ENCODE data around the gene SLC22A4.

SLC22A4 gene

DNA sequence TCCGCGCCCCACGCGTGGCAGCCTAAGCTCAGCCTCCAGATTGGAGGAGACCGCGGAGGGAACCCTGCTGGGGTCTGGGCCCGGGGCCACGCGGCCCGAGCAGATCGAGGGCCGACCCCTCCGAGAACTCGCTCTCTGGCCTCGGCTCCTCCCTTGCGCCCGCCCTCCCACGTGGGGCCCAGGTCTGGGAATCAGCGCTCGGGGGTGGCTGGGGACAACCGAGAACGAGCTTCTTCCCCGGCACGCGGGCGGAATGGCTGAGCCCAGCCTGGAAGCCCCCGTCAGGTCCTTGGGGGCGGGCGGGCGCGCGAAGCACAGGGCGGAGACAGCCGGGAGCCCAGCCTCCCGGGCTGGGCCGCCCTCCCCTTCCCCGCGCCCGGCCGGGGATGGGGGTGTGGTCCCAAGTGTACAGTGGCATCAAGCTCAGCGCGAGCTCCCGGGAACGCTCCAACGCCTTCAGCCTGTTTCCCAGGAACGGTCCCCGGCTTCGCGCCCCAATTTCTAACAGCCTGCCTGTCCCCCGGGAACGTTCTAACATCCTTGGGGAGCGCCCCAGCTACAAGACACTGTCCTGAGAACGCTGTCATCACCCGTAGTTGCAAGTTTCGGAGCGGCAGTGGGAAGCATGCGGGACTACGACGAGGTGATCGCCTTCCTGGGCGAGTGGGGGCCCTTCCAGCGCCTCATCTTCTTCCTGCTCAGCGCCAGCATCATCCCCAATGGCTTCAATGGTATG lies at the start of gene SLC22A4:
Gene SLC22A4 (plus strand): TSS at position 403 of the 736 bp plus-strand sequence. CDS start 223 bp downstream, at position 626.
- H3K27ac ChIP-seq, result peak within 1 kb of the TSS; percentile 79
- DNase-seq (ENCODE audit: low read depth, low spot score), result no peak

DNA sequence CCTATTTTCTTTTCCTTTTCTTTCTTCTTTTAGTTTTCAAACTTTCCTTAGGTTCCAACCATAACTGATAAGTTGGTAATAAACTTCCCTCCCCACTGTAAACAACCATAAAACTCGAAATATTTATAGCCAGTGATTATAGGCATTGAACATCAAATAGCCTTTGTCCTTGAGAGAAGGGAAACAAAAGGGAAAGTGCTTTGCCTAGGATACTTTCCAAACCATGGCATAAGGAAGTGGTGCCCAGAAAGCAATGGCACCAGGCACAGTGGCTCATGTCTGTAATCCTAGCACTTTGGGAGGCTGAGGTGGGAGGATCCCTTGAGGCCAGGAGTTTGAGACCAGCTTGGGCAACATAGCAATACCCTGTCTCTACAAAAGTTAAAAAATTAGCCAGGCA lies 48.6 kb upstream of the SLC22A4 start:
- DNase-seq (ENCODE audit: low read depth, low spot score), result no peak
- H3K27ac ChIP-seq, result no peak overlapping the region

DNA sequence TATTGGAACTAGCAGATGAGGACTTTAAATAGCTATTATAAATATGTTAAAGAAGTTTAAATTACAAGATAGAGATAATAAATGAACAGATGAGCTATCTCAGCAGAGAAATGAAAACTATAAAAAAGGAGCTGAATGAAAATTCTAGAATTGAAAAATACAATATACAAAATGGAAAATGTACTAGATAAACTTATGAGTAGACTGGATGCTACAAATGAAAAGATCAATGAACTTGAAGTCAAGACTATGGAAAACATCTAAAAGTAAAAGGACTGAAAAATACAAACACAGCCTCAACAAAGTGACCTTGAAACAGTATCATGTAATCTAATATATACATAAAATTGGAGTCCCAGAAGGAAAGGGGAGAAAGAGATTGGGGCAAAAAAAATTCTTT lies 47.4 kb upstream of the SLC22A4 start:
- no peak for DNase-seq (ENCODE audit: low read depth, low spot score)

DNA sequence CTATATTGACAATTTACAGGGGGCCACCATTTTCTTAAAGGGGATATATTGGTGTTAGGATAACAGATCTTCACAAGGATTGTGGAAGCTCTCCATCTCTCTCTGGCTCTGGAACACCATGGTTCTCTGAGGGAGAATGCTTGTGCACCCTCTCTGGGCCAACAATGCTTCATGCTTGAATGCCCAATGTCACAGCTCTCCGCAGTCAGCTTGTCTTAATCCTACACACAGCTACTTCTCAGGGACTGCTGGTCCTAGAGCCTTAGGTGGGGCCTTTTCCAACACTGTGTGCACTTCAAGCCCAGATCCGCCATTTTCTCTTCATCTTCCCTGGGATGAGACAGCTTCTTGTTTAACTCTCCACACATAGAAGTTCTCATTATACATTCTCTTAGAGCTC lies 43.6 kb upstream of the SLC22A4 start:
- no peak overlapping the region for H3K27ac ChIP-seq
- no peak for DNase-seq (ENCODE audit: low read depth, low spot score)

More for the DNA sequence above, 47.4 kb upstream of the SLC22A4 start:
- no peak overlapping the region for H3K27ac ChIP-seq

DNA sequence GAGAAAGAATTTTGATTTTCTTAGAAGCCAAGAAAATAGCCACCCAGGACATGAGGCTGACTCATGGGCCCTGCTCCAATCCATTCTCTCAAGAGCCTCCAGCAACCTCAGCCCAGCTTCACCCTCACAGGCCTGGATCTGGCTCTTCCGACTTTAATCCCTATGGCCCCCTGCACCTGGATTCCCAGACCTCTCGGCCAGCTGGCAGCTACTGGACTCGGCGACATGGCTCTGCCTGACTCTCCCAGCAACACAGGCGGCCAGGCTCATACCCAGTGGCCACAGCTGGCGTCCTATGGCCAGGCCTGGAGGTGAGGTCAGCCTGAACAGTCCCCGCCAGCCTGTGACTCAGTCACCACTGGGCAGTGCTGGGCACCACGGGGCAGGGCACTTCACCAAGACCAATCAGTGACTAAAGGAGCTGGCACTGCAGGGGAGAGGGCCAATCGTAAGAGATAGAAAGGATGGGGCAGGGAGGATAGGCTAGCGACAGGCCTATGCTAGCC lies 42.9 kb upstream of the SLC22A4 start:
- DNase-seq (ENCODE audit: low read depth, low spot score), result no peak
- no peak overlapping the region for H3K27ac ChIP-seq

DNA sequence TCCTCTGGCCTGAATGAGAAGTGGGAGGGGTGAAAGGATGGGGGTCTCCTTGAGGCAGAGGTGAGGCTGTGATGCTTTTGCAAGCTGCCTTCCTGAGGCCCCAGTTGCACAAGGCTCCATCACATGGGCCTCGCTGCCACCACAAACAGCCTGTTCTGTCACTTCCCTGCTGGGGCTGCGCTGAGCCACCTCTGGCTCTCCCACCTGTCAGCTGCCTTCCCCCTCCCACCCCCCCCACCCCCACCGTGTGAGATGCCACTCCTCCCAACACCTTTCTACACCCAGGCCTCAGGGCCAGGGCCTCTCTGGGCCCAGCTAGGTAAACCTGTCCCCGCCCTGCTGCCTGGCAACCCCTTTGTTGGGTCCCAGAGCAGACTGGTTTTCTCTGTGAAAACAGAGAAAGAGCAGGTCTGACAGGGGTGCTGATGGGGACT lies 41.2 kb upstream of the SLC22A4 start:
- DNase-seq (ENCODE audit: low read depth, low spot score), result no peak
- H3K27ac ChIP-seq, result no peak overlapping the region

DNA sequence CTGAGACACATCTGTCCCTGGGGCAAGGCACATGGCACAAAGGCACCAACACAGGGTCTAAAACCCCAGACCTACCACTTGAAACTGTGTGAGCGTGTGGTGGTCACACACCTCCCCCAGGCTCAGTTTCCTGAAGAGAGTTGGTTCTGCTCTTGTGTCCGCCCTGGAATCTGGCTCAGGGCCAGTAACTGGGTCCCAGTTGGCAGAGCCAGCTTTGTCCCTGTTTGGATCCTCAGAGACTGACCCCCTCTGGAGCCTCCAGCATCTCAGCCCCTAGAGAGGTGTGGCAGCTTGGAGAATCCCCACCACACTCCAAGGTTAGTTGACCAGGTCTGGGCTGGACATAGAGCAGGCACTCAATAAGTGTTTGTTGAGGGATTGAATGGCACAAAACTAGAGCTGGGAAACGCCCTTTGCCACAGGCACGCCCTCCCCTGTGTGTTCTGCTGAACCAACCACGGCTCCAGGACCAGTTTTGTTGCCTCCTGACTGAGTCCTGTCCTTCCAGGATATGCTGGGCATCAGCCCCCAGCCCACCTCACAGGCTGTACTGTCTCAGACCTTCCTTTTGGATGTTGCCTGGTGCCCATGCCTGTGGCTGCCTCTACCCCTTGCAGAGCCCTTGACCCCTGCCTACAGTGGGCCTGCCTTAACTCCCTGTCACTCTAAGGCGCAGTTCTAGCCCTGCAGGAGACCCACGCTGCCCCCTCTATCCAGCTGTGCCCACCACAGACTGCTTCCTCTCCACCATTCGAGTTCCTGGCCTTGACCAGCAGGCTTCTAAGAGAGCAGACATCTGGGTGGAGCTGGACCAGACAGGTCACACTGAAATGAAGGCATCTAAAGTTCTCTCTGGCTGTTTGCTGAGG lies 40.5 kb upstream of the SLC22A4 start:
- DNase-seq (ENCODE audit: low read depth, low spot score), result no peak
- no peak overlapping the region for H3K27ac ChIP-seq

DNA sequence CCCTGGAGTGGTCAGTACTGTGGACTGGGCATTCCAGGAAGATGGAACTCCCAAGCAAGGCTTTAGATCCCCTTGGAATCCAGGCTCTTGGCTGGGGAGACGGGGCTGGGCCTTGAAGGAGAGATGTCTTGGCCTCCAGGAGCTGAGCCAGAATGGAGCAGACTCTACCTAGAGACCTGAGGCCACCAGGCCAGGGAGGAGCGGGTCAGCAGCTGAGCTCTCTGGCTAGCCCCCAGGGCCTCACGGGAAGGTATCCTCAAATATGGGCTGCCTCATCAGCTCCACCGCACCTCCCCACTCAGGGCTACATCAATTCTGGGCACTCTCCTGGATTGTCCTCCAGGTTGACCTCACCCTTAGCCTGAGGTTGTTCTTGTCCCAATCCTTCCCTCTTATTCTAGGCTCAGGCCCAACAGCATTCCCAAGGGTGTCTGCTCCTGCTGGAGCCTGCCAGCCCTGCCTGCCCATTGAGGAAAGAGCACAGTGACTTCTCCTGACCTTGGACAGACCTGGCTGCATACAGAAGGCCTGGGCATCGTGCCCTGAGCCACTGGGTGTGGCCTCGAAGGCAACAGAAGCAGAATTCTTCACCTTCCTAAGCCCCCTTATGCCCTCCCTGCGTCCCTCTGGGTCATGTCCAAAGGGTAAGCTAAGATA lies 39.7 kb upstream of the SLC22A4 start:
- no peak overlapping the region for H3K27ac ChIP-seq
- DNase-seq (ENCODE audit: low read depth, low spot score), result no peak

DNA sequence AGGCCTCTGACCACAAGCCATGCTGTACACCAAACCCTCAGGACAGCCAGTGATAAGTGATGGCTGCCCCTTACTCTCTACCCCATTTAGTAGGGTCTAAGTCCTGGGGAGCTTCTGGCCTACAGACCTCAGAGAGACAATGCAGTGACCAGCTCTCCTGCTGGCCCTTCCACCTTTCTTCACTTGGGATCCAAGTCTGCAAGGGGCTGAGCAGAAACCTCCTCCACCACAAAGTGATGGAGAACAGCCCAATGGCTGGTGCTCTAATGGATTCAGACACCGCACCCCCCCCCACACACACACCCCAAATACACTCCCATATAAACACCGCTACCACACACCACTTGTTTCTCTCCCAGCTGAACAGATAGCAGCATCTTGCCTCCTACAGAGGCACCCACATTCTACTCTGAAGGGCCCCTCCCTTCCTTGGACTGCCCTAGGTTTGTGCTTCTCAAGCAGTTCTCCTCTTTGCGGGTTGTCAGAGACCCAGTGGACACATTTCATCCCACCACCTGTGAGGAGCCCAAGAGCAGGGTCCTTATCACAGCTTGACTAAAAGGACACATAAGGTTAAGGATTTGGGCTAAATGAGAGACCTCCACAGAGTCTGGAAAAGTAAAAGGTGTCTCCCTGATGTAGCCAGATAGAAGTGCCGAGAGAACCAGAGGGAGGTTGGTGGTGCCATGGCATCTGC lies 38.0 kb upstream of the SLC22A4 start:
- DNase-seq (ENCODE audit: low read depth, low spot score), result no peak
- no peak overlapping the region for H3K27ac ChIP-seq

DNA sequence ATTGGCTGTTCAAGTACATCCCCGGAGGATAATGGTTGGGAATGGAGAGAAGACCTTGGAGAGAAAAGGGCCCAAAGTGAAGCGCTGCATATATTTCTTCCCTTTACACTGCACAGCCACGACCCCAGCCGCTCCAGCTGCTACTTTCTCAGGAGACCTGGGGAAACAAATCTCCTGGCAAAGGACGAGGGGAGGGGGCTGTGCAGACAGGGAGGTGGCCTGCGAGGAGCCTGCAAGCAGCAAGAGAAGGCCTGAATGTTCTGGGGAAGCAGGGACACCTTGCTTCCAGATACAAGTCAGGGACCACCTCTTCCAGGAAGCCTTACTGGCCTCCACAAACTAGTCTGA lies 37.4 kb upstream of the SLC22A4 start:
- H3K27ac ChIP-seq, result no peak overlapping the region
- no peak for DNase-seq (ENCODE audit: low read depth, low spot score)

DNA sequence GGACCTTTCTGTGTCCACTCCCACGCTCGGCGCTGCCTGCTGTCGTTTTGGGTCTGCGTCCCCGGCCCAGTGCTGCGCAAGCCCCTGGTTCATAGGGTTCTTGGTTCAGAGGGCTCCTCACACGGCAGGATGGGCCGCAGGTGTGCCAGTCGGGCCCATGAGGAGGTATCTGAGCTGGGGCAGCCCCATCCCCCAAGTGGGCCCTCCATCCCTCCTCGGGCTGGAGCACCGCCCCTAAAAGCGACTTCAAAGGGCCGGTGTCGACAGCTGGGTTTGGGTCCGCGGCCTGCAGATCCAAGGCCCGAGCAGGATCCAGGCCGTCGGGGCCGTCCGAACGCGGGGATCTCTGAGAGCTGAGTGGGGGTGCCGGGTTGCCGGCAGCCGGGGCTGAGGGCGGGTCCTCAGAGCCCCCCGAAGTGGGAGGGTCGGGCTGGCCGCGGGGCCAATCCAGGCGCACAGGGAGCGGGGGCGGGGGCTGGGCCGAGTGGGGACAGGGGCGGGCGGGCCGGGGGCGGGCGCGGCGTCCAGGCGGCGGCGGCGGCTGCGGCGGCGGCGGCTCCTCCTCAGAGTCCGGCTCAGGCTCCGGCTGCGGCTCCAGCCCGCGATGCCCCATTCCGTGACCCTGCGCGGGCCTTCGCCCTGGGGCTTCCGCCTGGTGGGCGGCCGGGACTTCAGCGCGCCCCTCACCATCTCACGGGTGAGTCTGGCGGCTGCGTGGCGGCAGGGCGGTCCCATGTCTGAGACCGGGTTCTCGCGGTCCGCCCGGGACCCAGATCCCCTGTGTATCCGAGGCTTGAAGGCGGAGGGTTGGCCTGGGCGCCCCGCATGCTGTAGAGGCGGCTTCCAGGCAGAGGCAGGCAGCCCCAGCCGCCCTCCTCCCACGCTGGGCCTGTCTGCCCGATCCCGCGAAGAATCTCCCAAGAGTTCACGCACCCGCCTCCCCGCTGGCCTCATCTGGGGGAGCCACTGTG lies 36.8 kb upstream of the SLC22A4 start, which contains the start of gene PDLIM4:
Gene PDLIM4 (plus strand): TSS at position 566 of the 971 bp plus-strand sequence. CDS start 39 bp downstream, at position 605.
- peak within 1 kb of the TSS; percentile 88 for H3K27ac ChIP-seq
- no peak for DNase-seq (ENCODE audit: low read depth, low spot score)

DNA sequence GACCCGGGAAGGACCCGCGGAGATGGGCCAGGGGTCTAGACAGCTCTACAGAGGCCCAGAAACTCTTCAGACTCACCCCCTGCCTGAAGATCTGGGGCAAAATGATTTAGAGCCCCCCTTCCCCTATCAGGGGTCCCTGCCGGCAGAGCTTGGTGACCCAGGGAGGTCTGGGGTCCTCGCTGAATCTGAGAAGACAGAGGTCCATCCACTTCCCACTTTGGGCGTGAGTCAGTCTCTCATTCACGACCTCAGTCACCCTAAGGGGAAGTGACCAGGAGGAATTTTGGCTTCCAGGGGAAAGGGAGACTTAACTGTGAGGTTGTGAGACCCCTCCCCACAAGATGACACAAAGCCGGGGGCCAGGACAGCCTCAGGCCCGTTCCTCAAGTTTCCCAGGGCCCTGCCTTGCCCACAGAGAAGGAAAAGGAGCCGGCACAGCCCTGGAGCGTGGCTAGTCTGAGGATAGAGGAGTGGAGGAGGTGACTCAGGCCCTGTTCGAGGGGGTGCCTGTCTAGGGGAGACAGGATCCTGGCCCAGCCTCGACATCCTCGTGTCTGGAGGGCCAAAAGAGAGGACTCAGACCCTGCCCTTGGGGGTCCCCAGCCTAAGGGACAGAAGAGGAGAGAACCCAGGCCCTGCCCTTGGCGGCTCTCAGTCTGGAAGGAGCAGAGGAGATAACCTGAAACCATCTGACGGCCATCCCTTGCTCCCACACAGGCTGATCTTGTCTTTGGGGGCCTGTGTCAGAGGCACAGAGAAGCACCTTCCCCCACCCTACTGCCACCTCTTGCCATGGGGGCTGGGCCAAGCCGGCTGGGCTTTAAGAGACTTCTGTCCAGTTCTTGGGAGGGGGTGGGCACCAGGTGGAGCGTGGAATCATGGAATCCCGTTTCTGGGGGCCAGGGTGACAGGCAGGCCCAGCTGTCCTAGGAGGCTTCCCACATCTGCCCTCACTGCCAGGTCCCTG lies 35.8 kb upstream of the SLC22A4 start:
- no peak for DNase-seq (ENCODE audit: low read depth, low spot score)
- peak overlapping the region; percentile 88 for H3K27ac ChIP-seq

DNA sequence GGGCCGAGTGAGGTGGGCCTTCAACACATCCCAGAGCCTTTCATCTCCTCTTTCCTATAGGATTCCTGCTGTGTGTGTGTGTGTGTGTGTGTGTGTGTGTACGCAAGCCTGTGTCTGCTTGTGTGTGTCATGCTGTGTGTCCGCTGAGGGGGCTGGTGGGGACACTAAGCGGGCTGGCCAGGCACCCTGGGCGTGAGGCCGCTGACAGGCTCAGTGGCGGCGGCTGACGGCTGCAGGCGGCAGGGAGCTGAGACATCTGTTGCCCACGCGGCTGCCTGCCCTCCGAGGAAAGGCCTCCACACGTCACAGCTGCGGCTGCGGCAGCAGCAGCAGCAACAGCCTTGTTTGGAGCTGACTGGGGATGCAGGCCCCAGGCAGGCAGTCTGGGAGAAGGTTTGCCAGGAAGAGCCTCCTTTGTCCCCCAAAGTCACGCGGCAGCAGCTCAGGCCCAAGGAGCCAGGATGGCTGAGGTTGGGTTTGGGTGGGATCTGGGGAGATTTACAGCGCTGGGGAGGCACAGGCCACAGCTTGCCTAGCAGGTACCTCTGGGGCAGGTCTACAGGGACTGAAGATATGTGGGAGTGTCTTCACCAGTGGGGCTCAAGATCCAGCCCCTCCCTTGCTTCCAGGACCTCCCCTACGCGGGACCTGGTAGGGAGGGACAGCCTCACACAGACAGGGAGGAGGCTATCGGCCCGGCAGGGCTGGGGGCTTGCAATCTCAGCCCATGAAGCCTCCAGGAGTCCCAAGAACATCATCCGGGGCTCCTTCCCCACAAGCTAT lies 34.9 kb upstream of the SLC22A4 start:
- peak overlapping the region; percentile 88 for H3K27ac ChIP-seq
- peak; percentile 16 for DNase-seq (ENCODE audit: low read depth, low spot score)

DNA sequence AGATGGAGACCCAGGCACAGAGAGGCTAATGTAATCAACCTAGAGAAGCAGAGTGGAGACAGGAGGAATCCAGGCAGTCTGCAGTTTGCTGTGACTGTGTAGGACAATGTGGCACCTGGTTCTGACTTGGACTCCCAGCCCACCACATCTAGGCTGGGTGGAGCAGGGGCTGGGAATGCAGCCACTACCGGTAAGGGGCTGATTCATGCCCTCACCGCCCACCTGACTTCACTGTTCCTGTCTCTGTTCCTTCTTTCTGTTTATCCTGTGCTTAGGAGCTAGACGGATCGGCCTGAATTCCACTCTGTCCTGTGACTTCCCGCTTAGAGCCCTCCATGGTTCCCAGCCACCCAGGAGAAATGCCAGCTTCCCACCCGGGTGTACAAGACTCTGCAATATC lies 34.1 kb upstream of the SLC22A4 start:
- H3K27ac ChIP-seq, result peak overlapping the region; percentile 88
- DNase-seq (ENCODE audit: low read depth, low spot score), result no peak

DNA sequence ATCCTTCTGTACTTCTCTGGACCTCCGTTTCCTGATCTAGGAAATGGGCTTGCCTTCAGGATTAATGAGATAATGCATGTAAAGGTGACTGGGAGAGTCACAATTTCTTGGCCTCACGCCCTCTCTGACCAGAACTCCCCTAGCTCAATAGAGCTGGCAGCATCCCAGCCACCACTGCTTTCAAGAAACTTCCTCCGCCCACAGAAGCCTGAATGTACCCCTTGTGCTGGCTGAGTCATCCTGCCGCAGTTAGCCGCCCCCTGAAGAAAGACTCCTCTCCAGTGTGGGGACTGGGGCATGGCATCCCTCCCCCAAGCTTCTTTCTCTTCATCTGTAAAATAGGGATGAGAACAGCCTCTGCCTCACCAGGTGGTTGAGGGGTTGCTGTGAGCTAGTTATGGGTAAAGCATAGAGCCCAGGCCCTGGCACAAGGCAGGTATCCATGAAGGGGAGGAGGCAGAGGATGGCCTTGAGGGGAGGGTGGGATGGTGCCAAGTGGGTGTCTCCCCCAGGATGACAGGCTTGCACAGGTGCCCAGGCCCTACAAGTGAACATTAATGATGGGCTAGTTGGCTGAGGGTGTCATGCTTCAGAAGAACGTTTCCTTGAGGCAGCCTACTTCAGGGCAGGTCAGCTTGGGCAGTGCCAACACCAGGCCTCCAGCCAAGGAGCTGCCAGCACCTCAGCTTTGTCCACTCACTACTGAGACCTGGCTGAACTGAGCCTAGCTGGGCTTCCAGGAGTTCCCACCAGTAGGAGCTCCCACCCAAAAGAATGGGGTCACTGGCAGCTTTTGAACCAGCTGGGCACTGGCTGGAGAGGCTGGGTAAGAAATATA lies 33.3 kb upstream of the SLC22A4 start:
- peak overlapping the region; percentile 88 for H3K27ac ChIP-seq
- DNase-seq (ENCODE audit: low read depth, low spot score), result peak; percentile 26

Measured in epithelial cell of prostate (primary cell).